ENCODE results near the gene SRSF11.

SRSF11 gene

GRCh38 chr1:70224954-70225353 lies 3.8 kb downstream of the SRSF11 start:
- no peak for DNase-seq

- no peak for DNase-seq
Observed at GRCh38 chr1:70227439-70227838, 6.3 kb downstream of the SRSF11 start.

- DNase-seq = no peak
Observed at GRCh38 chr1:70228670-70229069, 7.5 kb downstream of the SRSF11 start.

GRCh38 chr1:70231475-70231874 lies 10.3 kb downstream of the SRSF11 start:
- DNase-seq = no peak

- no peak for DNase-seq
Observed at GRCh38 chr1:70234733-70235132, 13.6 kb downstream of the SRSF11 start.

GRCh38 chr1:70239940-70240339 lies 18.8 kb downstream of the SRSF11 start:
- DNase-seq = no peak

GRCh38 chr1:70247122-70247521 lies 25.9 kb downstream of the SRSF11 start:
- DNase-seq = no peak

GRCh38 chr1:70247768-70248167 lies 26.6 kb downstream of the SRSF11 start:
- no peak for DNase-seq

GRCh38 chr1:70248729-70249128 lies 27.5 kb downstream of the SRSF11 start:
- no peak for DNase-seq

- no peak for DNase-seq
Observed at GRCh38 chr1:70256664-70257063, 35.5 kb downstream of the SRSF11 start.

- DNase-seq = no peak
Observed at GRCh38 chr1:70264839-70265238, 43.7 kb downstream of the SRSF11 start.

GRCh38 chr1:70265946-70266345 lies 44.8 kb downstream of the SRSF11 start:
- DNase-seq = no peak

GRCh38 chr1:70277875-70278274 lies 56.7 kb downstream of the SRSF11 start:
- no peak for DNase-seq

- DNase-seq = no peak
Observed at GRCh38 chr1:70278710-70279109, 57.5 kb downstream of the SRSF11 start.

GRCh38 chr1:70284366-70284765 lies 63.2 kb downstream of the SRSF11 start:
- DNase-seq = no peak

- DNase-seq = no peak
Observed at GRCh38 chr1:70286453-70286852, 65.3 kb downstream of the SRSF11 start.

- no peak for DNase-seq
Observed at GRCh38 chr1:70288166-70288565, 67.0 kb downstream of the SRSF11 start.

GRCh38 chr1:70290218-70290617 lies 69.0 kb downstream of the SRSF11 start:
- DNase-seq = no peak

- no peak for DNase-seq
Observed at GRCh38 chr1:70293186-70293843, 72.1 kb downstream of the SRSF11 start.

GRCh38 chr1:70295749-70296148 lies 74.6 kb downstream of the SRSF11 start:
- no peak for DNase-seq

- DNase-seq = no peak
Observed at GRCh38 chr1:70299472-70299871, 78.3 kb downstream of the SRSF11 start.
